LNCAP (cell line): ENCODE data around the gene C2orf74.

ENCODE experiments used
- CTCF ChIP-seq: fragments of 450-650 bp; IDR thresholded peaks from 2 replicates; pipeline ENCODE4 v1.5.1; 2017; ENCODE audit warnings: mild to moderate bottlenecking

The C2orf74 gene

GRCh38 chr2:61176755-61177726 is 15.1 kb downstream of the C2orf74 start:
- no peak for TF ChIP-seq CTCF

GRCh38 chr2:61177727-61178549 is 15.9 kb downstream of the C2orf74 start:
- no peak for TF ChIP-seq CTCF

- no peak for TF ChIP-seq CTCF
These were observed 16.9 kb downstream of the C2orf74 start for GRCh38 chr2:61178603-61179545.

- TF ChIP-seq CTCF = no peak
These were observed 18.0 kb downstream of the C2orf74 start for GRCh38 chr2:61179701-61180639.

- no peak for TF ChIP-seq CTCF
These were observed 18.7 kb downstream of the C2orf74 start for GRCh38 chr2:61180686-61181085.

GRCh38 chr2:61181382-61182058 is 19.5 kb downstream of the C2orf74 start:
- TF ChIP-seq CTCF = no peak
